HL-60 (cell line): ENCODE measurements around the gene KIAA1217.

Experiments used
- GABPA ChIP-seq: IDR thresholded peaks from 2 replicates; pipeline ENCODE4 v1.6.1; 2012; ENCODE audit warnings: low read depth
- POLR2AphosphoS5 ChIP-seq: IDR thresholded peaks from 2 replicates; pipeline ENCODE4 v1.6.1; 2012; ENCODE audit warnings: low read depth
- REST ChIP-seq: IDR thresholded peaks from 2 replicates; pipeline ENCODE4 v1.6.1; 2012; ENCODE audit warnings: low read depth; ENCODE audit not compliant: insufficient replicate concordance
- TF ChIP-seq, protein P1 (sequence below): IDR thresholded peaks from one replicate; pipeline ENCODE4 v1.5.1; 2011; ENCODE audit warnings: low read length, control low read depth, inconsistent platforms; ENCODE audit not compliant: insufficient read depth

DNA sequence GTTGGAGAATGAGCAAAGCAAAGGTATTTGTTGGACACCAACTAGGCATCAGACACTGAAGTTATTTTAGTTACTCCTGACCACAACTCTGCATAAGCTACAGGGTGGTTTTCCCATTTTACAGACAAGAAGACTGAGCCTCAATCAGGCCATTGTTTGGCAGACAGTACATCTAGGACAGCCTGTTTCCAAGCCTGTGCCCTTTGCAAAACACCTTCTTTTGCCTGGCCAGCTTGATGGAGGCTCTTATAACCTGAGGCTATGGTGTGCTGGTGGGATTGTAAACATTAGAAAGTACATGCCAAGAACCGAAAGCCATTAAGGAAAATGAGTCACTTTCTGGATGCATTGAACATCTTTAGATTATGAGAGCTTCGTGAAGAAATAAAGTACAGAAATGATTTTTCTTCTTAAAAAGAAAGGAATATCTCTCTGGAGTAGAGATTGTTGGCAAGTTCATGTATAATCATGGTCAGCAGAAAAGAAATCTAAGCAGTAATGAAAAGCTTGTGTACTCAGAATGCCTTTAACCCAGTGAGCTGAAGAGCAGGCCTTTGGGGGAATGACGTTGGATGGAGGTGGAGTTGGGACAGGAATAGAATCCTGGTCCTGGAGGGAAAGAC, 140.6 kb downstream of the KIAA1217 start:
- TF ChIP-seq, protein P1, sequence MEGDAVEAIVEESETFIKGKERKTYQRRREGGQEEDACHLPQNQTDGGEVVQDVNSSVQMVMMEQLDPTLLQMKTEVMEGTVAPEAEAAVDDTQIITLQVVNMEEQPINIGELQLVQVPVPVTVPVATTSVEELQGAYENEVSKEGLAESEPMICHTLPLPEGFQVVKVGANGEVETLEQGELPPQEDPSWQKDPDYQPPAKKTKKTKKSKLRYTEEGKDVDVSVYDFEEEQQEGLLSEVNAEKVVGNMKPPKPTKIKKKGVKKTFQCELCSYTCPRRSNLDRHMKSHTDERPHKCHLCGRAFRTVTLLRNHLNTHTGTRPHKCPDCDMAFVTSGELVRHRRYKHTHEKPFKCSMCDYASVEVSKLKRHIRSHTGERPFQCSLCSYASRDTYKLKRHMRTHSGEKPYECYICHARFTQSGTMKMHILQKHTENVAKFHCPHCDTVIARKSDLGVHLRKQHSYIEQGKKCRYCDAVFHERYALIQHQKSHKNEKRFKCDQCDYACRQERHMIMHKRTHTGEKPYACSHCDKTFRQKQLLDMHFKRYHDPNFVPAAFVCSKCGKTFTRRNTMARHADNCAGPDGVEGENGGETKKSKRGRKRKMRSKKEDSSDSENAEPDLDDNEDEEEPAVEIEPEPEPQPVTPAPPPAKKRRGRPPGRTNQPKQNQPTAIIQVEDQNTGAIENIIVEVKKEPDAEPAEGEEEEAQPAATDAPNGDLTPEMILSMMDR: no peak
- TF ChIP-seq POLR2AphosphoS5 (no peak), REST (no peak), GABPA (no peak)
